Raji (cell line): ENCODE data around the gene DHRS13.
A peak's percentile ranks its signal among the peaks of the same experiment; 100 is the strongest.

Experiments used
- POLR2A ChIP-seq: IDR thresholded peaks from 2 replicates; pipeline ENCODE4 v1.6.1; 2011; ENCODE audit warnings: low read depth, low read length, control low read depth; ENCODE audit not compliant: insufficient read depth

The DHRS13 gene

DNA sequence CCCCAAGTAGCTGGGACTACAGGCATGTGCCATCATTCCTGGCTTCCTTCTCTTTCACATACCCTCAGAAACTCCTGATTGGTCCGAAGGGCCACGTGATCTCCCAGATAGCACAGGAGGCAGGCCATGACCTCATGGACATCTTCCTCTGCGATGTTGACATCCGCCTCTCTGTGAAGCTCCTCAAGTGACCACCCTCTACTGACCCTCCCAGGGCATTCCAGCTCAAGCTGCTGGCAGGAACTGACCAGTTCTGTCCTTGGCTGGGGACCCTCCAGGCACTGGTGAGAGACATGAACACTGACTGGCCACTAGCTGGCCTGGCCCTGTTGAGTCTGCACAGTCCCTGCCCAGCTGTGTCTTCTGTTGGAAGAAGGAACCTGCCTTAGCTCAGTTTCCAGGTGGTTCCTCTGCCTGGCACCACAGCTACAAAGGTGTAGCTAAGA lies 42.5 kb downstream of the DHRS13 start:
- no peak for TF ChIP-seq POLR2A

DNA sequence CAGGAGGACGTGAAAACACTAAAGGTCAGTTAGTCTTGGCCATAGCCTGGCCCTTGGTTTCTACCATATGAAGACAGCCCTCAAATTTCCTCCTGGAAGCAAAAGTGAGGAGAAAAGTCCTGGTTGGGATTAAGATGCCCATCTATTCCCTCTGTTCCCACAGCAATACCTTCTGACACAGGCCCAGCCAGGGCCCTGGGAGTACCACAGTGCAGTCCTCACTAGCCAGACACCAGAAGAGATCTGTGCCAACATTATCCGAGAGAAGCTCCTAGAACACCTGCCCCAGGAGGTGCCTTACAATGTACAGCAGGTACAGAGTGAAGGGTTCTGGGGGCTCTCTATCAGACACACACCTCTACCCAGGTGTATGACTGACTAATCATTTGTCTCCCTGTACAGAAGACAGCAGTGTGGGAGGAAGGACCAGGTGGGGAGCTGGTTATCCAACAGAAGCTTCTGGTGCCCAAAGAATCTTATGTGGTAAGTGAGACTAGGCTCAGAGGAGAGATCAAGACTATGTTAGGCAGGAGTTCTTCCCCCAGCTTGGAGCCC lies 44.0 kb downstream of the DHRS13 start:
- no peak for TF ChIP-seq POLR2A

DNA sequence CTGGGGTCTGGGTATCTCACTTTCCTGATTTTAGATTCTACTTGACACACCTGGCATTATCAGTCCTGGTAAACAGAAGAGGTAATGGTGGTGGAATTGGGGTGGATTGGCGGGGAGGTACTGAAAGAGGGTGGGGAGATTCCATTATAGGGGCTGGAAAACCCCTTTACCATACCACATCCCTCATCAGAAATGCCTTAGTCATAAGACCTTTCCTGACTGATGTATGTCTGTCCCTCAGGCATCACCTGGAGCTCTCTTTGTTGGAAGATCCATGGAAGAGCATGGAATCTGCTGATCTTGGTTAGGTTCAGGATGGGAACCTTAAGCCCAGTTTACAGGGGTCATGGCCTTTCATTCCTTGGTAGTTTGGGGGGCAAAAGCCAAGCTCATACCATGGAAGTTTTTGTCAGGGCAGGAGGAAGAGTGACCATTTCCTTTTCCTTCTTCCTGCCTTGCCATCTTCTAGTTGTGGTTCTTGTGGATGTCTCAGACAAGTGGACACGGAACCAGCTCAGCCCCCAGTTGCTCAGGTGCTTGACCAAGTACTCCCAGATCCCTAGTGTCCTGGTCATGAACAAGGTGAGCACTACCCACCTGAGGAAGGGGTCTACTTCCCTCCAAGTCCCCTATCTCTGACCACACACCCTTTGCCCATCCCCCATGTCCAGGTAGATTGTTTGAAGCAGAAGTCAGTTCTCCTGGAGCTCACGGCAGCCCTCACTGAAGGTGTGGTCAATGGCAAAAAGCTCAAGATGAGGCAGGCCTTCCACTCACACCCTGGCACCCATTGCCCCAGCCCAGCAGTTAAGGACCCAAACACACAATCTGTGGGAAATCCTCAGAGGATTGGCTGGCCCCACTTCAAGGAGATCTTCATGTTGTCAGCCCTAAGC lies 44.7 kb downstream of the DHRS13 start:
- no peak for TF ChIP-seq POLR2A

DNA sequence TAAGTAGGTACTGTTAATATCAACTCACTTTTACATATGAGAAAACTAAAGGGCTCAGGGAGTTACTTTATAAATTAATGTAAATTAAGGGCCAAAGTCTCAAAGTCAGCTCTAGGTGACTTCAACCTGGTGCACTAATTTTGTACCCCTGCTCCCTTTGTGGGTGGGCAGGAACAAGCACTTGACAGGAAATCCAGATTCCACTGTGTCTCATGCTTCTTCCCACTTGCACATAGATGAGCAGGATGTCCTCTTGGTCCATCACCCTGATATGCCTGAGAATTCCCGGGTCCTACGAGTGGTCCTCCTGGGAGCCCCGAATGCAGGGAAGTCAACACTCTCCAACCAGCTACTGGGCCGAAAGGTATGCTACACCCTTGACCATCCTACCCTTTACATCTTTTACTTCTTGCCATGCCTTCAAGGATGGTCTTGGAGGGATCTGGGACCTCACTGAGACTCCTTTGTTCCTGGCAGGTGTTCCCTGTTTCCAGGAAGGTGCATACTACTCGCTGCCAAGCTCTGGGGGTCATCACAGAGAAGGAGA lies 46.8 kb downstream of the DHRS13 start:
- no peak for TF ChIP-seq POLR2A

DNA sequence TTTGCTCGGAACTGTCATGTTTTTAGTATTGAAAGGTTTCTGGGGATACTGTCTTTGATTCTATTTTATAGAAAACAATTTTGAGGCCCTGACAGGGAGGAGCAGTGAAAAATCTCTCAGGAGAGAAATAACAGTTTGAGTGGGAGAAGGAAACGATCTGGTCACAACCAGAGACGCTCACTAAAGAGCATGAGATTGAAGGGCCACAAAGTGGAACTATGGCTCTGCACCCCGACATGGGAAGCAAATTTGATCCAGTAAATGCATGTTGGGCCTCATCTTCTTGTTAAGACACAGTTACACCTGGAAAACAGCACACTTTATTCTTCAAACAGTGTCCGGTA lies 47.6 kb downstream of the DHRS13 start:
- TF ChIP-seq POLR2A: no peak

DNA sequence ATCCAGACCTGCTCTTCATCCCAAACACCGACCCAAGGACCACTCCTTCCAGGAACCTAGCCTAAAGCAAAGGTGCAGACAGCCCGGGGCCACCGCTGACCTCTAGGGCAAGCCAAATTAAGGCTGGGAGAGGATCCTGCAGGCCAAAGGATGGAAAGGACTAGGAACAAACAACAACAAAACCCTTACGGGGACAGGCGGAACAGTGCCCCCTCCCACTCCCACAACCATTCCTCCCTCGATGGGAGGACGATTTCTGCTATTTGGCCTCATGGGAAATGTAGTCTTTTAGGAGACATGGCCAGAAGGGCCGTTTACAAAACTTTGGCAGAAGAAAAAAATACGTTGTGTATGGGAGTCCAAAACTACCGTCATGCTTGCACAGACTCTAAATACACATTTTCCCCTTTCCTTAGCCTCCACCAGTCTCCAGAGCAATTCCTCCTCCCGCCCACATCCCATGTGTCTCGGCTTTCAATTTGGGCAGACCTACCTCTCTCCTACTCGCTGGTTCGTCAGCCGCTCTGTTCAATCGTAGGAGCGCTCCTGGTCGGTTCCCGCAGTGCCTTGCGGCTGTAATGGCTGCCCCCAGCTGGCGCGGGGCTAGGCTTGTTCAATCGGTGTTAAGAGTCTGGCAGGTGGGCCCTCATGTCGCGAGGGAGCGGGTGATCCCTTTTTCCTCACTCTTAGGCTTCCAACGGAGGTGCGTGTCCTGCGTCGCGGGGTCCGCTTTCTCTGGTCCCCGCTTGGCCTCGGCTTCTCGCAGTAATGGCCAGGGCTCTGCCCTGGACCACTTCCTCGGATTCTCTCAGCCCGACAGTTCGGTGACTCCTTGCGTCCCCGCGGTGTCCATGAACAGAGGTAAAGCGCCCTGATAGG lies 48.2 kb downstream of the DHRS13 start, which contains the start of gene ERAL1:
Gene ERAL1, plus strand, starts transcription at position 560 of the 879 bp plus-strand sequence. Its CDS starts 19 bp downstream, at position 579.
- TF ChIP-seq POLR2A: peak; percentile 89

DNA sequence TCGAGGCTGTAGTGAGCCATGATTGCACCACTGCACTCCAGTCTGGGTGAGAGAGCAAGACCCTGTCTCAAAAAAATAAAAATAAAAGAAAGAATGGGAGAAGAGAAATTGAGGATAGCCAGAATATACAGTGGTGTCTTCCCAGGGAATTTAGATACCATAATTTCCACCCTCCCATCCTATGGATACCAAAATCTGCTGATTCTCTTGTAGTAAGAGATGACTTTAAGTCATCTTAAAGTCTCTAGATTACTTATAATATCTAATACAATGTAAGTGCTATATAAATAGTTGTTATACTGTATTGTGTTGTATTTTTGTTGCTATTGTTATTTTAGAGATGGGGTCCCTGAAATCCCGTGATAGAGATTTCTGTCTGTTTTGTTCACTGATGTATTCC lies 49.6 kb downstream of the DHRS13 start:
- no peak for TF ChIP-seq POLR2A

DNA sequence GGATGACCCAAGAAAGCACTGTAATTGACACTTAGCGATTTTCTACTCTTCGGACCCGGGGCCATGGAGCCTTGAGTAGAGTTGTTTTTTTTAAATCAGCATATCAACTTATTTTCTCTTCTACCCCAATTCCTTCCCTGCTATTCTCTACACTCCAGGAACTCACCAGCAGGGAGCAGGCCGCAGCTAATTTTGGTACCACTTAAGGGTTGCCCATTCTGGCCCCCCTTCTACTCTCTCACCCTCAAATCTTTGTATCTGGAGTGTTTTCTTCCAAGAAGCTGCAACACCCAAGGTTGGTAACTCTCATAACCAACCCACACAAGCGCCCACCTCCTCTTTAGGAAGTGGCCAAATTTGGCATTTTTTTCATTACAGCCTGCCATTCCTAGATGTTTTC lies 53.6 kb downstream of the DHRS13 start:
- TF ChIP-seq POLR2A: no peak
